GM18858 (cell line): ENCODE results near the gene CACNB4.
"Not testable (repeated sequence)": the region's sequence is repeated elsewhere in the genome, so short reads cannot be mapped to it uniquely, and the experiment has no call there.

Experiments used
- ATAC-seq: cut with Tn5 transposase; IDR thresholded peaks from one replicate; pipeline ENCODE4 v1.9.1; 2021; ENCODE audit not compliant: unreplicated experiment

Gene CACNB4

DNA sequence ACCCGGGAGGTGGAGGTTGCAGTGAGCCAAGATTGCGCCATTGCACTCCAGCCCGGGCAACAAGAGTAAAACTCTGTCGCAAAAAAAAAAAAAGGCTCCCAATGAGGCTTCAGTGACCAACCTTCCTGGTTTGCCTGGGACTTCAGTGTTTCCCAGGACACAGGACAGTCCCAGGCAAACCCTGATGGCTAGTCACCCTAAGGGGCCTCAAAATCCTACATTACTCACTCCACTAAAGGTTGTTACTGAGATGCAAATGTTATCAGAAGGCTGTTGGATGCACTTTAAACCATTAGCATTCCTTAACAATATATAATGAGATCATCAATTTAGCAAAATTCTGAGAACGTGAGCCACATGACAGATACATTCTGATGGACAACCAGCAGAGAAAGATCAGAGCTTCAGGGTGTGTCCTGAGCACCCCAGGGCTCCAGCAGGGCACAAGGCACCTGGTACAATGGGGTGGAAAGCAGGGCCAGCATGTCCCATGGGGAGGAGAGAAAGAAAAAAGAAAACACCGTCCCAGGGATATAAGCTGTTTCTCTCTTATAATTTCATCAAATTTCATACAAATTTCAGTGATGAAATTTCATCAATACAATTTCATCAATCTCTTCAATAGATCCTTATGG is 152.5 kb downstream of the CACNB4 start:
- no peak for ATAC-seq

DNA sequence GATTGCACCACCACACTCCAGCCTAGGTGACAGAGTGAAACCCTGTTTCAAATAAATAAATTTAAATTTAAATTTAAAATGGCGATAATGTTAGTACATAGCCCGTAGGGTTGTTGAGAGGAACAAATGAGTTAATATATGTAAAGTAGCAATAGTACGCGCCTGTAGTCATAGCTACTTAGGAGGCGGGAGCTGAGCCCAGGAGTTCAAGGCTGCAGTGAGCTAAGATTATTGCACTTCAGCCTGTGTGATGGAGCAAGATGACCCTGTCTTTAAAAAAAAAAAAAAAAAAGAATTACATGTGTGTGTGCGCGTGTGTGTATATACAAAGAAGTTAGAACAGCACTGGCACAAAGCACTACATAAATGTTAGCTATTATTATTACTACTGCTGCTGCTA is 153.2 kb downstream of the CACNB4 start:
- no peak for ATAC-seq

DNA sequence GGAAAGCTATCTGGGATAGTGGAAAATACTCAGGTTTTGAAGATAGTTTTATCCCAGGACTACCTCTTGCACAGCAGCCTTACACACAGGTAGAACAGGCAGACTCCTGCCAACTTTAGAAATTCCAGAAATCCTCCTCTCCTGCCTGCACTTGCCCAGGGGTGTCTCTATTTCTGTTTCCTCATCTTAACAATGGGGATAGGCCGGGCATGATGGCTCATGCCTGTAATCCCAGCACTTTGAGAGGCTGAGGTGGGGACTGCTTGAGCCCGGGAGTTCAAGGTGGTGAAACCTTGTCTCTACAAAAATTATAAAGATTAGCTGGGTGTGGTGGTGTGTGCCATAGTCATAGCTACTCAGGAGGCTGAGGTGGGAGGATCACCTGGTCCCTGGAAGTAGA is 153.7 kb downstream of the CACNB4 start:
- ATAC-seq: no peak

DNA sequence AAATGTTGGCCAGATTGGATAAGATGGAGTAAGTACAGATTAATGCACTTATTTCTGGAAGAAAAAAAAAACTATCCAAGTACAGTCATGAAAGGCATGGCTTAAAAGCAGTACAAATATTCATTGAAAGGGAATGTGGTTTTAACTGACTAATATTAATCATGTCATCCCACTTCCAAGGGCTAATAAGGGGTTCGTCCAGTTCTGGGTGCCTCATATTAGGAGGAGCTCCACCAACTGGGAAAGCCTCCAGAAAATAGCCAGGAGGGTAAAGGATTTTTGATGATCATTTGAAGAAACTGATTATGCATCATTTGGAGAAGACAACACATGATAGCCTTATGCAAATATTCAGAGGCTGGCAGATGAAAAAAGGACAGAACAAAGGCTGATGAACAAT is 155.4 kb downstream of the CACNB4 start:
- no peak for ATAC-seq

DNA sequence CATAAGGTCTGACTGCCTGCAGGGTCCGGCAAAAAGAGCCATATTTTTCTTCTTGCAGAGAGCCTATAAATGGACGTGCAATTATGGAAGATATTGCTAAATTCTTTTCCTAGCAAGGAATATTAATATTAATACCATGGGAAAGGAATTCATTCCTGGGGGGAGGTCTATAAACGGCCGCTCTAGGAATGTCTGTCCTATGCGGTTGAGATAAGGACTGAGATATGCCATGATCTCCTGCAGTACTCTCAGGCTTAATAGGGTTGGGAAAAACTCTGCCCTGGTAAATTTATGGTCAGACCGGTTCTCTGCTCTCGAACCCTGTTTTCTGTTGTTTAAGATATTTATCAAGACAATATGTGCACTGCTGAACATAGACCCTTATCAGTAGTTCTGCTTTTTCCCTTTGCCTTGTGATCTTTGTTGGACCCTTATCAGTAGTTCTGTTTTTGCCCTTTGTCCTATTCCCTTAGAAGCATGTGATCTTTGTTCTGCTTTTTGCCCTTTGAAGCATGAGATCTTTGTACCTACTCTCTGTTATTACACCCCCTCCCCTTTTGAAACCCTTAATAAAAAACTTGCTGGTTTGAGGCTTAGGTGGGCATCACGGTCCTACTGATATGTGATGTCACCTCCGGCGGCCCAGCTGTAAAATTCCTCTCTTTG is 156.2 kb downstream of the CACNB4 start:
- ATAC-seq: not testable (repeated sequence)

DNA sequence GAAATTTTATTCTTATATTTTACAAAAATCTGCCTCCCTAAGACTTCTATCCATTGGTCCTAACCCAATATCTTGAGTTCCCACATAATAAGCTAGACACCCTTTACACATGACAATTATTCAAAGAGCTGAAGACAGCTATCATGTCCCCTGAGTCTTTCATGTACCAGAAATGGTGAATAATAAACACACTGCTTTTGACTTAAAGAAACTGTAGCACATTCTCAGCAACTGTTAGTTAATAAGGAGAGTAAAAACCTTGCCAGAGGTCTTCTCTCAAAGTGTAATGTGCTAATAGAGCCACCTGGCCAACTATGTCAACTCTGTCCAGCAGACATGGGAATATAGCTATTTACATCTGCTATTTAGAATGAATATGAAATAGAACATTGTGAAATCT is 160.9 kb downstream of the CACNB4 start:
- no peak for ATAC-seq

DNA sequence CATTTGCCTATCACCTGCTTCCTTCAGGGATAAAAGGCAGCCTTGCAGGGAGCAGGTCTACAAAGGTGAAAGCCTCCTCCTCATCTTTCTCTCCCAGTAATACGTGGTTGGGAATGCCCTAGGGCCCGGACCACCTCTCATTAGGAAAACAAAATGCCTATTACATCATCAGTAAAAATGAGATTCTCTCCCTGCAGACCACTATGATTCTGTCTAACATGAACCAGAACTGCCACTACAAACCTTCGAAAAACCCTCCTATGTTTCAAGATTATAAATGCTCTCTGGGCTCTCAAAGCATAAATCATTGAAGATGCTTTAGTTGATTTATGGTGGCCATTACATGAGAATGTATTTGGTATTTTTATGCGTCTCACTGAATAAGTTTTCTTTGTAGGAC is 162.2 kb downstream of the CACNB4 start:
- no peak for ATAC-seq

DNA sequence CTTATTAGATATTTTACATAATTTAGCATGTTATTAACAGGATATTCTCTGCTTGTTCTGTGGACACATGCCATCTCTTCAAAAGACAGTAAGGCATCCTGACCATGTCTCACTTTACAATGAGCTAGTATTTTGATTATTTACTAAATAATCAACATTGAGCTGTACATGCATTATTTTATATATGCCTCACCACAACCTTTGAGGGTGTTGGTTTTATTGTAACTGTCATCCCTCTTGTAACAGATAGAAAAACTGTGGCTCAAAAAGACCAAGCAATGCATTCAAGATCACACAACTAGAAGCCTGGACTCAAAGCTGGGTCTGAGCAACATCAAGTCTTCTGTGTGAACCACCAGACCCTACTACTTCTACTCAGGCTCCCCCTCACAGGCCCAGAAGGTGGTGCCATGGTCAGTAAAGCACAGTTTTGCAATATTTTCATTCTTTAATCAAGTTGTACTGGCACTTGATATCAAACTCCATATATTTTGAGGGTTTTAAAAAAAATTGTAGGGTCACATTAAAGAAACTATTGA is 165.5 kb downstream of the CACNB4 start:
- no peak for ATAC-seq

DNA sequence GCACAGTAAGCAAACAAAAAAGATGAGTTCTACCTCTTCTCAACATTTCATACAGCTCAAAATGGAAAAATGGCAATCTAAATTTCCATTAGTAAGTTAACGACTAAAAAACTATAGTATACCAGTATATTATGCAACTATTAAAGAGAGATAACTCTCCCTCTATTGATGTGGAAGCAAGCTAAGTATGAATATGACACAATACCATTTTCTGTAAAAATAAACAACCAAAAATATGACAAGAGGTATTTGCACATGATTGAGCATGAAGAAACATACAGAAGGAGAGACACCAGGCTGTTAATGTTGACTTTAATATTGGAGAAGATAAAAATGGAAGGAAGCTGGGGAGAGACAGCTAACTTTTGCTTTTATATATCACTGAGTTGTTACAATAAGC is 167.1 kb downstream of the CACNB4 start:
- ATAC-seq: no peak

DNA sequence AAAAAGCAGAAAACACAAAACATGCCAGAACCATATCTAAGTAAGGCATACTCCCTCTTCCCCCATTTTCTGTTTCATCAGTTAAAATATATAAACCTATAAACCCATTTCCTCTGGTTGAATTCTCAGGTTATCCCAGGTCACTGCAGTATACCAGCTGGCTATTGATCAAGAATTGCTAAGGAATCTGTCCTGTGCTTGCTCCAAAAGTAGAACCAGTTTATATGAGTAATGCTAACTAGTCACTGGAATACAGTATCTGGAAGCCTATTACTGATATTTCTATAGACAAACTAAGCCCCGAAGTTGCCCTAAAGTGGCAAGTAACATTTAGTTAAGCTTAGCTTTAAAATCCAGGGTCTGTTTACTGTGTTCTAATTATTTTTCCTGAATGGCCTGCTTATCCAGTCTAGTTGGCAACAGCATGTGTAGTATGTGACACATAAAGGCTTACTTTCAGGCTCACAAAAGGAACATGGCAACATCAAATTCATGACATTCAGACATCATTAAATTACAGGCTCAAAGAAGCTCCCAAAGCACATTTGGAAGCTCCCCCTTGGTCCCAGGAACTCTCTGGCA is 167.7 kb downstream of the CACNB4 start:
- no peak for ATAC-seq

DNA sequence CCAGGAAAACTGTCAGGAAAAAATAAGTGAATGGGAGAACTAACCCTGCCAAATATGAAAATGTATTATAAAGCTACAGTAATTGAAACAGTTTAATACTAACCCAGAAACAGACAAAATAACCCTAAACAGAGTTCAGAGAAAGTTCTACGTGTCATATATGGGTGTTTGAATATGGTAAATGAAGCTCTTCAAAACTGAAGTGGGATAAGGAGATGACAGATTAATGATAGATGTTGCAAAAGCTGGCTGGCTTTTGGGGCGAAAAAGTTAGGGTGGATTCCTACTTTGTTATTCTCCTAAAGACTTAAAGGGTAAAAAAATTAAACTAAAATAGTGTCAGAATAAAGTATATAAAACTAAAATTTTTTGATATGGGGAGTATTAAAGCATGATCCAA is 168.8 kb downstream of the CACNB4 start:
- no peak for ATAC-seq

DNA sequence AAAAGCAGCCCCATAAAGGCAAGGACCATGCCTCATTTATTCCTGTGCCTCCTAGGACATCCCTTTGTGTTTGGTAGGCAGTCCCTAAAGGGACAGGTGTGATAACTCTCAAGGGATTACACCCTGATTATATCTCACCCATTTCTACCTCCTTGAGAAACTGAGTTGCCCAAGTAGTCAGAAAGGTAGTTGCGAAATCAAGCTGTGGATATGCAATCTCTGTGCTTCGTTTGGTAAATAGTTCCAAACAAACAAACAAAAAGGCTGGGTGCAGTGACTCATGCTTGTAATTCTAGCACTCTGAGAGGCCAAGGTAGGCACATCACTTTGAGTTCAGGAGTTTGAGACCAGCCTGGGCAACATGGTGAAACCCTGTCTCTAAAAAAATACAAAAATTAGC is 170.5 kb downstream of the CACNB4 start:
- ATAC-seq: no peak

DNA sequence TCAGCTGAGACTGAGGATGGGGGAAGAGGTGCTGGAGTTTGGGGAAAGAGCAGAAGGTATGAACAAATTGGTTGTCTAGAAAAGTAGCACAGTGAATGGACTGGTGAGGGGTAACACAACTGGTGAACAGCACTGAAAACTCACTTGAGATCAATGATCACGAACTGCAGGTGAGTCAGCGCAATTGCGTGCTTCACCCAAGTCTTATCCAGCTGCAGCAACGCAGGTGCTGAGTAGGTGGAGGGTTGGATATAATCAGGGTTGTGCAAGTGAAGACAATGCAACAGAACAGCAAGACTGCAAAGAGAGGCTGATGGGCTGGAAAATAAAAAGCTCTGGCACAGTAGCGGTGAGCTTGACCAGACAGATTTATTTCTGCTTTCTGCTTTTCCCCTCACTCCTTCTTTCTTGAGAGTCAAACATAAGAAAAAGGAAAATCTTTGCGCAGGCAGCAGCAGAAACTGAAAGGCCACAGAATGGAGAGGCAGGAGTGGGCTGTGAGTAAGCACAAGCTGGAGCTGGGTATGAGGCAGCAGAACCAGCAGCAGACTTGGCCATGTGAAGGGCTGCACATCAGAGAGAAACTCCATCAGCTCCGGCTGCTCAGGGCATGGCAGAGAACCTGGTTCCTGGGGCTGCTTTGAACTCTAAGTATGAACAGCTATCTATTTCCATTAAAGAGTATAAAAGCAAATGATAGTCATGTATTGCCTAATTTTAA is 171.2 kb downstream of the CACNB4 start:
- no peak for ATAC-seq

DNA sequence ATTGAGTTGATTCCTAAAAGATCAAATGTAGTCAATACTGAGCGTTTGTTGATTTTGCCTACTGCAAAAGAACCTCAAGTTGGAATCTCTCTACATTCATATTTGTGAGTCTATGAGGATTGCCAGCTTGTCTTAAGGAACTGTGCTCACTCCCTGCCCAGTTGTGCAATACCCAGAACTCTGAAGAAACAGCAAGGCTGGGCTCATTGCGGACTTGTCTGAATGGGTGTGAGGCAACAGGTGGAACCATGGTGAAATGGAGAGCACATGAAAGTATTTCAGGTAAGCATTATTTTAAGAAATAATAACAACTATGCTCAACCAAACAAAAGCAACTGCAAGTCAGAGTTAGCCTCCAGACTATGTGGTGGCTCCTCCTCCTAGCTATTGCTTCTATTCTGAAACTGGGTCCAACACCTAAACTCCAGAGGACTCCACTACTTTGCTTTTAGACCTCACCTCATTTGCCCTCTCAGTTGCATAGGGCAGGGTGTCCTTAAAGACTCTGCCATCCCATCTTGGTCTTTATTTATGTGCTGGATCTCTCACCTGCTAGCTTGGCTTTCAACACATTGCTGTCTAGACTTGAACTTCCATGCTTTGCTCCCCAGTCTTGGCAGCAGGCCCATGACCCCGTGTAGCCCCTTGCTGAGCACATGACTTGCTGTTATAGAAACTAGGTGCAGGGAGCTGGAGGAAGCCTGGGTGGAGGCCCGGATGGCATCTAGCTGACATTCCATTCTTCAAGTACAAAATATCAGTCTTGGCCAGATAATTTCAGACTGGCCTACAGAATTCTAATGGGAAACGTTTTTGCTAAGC is 175.8 kb downstream of the CACNB4 start:
- no peak for ATAC-seq

DNA sequence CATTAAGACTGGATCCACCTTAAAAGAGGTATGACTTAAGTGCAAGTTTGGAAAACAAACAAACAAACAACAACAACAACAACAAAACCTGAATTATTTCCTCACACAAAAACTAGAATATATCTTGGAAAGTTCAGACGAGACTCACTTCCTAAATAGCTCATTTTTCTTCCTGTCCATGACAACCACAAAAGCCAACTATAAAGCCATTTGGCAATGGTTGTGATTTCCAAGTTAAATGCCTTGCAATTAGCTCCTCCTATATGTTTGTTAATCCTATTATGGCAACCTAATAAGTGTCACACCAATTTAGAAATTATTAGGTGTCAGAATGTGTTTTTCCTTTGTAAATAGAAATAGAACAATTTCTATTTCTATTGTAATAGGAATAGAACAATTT is 179.1 kb downstream of the CACNB4 start:
- no peak for ATAC-seq

DNA sequence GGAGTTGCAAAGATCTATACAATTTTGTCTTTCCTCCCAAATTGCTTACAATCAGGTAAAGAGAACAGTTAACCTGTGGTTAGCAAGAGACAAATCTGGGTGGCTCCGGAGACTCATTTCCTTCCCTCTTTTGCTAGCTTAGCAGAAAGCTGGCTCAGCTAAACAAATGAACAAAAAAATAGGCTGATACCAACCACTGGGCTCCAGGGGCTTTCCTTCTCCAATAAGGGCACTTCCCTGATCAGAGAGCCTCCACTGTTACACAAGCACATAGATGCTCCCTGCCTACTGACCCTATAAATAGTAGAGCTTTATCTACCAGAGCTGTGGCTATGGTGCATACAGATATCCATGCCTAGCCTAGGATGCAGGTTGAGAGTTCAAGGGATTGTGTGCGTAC is 180.5 kb downstream of the CACNB4 start:
- ATAC-seq: no peak

DNA sequence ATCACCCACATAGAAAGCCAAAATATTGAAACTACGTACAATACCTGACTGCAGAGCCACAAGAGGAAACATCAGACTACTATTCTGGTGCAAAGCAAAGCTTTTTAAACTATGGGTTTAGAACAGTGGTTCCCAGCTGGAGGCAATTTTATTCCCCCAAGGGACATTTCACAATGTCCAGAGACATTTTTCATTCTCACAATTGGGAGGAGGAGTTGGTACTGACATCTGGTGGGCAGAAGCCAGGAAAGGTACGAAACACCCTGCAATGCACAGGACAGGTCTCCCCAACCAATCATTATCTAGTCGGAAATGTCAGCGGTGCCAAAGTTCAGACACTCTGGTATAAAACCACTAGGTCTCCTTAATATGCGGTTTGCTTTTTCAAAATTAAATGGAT is 182.2 kb downstream of the CACNB4 start:
- no peak for ATAC-seq

DNA sequence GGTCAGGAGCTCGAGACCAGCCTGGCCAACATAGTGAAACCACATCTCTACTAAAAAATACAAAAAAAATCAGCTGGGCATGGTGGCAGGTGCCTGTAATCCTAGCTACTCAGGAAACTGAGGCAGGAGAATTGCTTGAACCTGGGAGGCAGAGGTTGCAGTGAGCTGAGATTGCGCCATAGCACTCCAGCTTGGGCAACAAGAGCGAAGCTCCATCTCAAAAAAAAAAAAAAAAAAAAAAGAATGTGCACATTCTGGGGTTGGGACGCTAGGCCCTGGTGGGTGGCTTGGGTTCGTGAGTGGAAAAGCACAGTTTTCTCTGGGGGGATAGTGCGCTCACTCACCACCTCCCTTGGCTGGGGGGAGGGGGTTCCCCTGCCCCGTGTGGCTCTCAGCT is 183.2 kb downstream of the CACNB4 start:
- ATAC-seq: not testable (repeated sequence)

DNA sequence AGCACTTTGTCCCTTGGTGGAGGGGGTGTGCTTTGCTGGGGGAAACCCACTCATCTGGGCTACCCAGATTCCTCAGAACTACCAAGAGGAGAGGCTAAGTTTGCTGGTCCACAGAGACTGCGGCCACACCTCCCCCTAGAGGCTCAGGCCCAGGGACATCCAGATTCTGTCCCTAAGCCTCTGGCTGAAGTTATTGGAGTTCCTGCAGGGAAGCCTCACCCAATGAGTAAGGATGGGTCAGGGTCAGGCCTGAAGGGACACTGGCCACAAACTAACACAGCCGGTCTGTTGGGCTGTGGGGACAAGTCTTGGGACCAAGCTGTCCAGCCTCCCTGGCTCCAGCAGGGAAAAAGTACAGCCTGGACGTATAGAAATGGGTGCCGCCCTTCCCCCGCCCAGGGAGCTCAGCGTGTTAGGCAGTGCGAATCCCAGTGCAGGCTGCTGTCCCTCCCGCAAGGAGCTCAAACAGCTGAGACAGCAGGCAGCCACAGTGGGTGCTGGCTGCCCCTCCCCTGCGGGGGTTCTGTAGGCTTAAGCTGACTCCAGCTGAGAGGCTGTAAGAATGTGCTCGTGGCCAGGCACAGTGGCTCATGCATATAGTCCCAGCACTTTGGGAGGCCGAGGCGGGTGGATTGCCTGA is 183.7 kb downstream of the CACNB4 start:
- ATAC-seq: no peak

DNA sequence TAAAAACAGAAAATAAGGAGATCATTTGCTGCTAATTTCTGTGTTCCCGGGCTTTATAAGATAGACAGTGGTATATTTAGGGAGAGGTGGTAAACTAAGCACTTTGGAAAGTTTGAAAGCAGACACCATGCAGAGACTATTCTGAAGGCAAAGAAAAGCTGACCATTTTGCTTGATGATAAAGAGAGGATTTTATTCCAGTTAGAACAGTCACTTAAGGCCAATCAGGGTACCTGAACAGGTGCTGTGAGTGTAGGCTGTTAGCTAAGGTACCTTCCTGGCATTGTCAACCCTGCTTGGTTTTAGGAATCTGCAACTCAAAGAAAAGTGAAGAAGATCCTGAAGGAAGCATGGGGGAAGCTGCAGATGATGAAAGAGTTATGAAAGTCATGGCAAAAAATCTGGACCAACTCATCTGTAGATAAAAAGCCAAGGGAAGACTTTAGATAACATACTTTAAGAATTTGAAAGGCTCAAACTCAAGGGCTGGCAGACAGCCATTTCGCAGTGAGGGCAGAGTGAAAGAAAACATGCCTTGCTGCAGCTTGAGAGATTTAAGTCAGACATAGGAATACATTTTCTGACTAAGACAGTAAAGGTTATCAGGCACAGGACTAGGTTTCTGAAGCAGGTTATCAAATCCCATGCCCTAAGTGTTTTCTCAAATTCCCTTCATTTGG is 190.5 kb downstream of the CACNB4 start:
- no peak for ATAC-seq
